ENCODE measurements around the gene OXER1. TPM values are rescaled to one million over a fixed set of nuclear protein-coding genes. Genes with fewer than 3 reads are reported as not detected.

Gene OXER1
- polyA plus RNA-seq, 1 donor (not counting 4 experiments of a cell fraction or from before 2014, with no cell fraction given), result not detected

DNA sequence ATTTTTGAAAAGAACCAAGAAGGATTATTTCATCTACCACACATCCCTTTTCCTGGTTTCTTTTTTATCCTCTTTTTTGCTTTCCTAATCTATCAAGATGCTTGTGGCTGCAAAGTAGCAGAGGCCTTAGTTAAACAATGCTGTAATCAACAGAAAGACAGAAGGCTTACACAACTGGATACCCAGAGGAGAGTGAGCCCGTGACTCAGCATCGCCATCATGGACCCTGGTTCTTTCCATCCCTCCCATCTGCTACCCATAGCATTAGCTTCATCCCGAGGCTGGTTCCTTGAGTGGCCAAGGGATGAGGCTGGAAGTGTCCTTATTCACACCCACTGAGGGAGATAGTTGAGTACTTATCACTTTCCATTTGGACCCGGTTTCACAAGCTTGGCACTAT lies 35.9 kb upstream of the OXER1 start:
- TF ChIP-seq, protein P1, sequence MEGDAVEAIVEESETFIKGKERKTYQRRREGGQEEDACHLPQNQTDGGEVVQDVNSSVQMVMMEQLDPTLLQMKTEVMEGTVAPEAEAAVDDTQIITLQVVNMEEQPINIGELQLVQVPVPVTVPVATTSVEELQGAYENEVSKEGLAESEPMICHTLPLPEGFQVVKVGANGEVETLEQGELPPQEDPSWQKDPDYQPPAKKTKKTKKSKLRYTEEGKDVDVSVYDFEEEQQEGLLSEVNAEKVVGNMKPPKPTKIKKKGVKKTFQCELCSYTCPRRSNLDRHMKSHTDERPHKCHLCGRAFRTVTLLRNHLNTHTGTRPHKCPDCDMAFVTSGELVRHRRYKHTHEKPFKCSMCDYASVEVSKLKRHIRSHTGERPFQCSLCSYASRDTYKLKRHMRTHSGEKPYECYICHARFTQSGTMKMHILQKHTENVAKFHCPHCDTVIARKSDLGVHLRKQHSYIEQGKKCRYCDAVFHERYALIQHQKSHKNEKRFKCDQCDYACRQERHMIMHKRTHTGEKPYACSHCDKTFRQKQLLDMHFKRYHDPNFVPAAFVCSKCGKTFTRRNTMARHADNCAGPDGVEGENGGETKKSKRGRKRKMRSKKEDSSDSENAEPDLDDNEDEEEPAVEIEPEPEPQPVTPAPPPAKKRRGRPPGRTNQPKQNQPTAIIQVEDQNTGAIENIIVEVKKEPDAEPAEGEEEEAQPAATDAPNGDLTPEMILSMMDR (optimal IDR thresholded peaks at IDR 0.05 in 1 of 3, IDR thresholded peaks at IDR 0.05 in 1 of 3, conservative IDR thresholded peaks at IDR 0.05 in 1 of 3; ENCODE audit: extremely low read depth in 1 of 3, insufficient read depth in 2 of 3, low read length in 3 of 3), result no peak
- TF ChIP-seq EZH2 (IDR thresholded peaks at IDR 0.05; ENCODE audit: low read length), result no peak
- H3K9me1 ChIP-seq (ENCODE audit: control insufficient read depth, extremely low read depth, insufficient read depth, low read length), result no peaks in the 10 kb centered on the region
- peaks cover 13% of the 10 kb centered on the region for H3K4me1 ChIP-seq (ENCODE audit: control insufficient read depth, extremely low read depth, insufficient read depth, low read length)
- H2AFZ ChIP-seq (ENCODE audit: control insufficient read depth, low read length), result no peak overlapping the region
- H3K4me3 ChIP-seq (ENCODE audit: control insufficient read depth in 2 of 3, extremely low read depth in 1 of 3, insufficient read depth in 2 of 3, low read depth in 1 of 3, low read length in 3 of 3), result no peak overlapping the region
- no peaks in the 10 kb centered on the region for H3K36me3 ChIP-seq (ENCODE audit: control insufficient read depth in 2 of 2, extremely low read depth in 1 of 2, insufficient read depth in 2 of 2, low read length in 2 of 2)
- H3K9ac ChIP-seq (ENCODE audit: control insufficient read depth, extremely low read depth, insufficient read depth, low read length), result no peak overlapping the region
- H3K4me2 ChIP-seq (ENCODE audit: control insufficient read depth, extremely low read depth, insufficient read depth, low read depth, low read length), result no peak overlapping the region
- dilution Hi-C loops (cut with MboI; ENCODE audit: extremely low pct_ligation_motif_present, low sequenced_read_pairs), result no loop called here
- no peak for DNase-seq (ENCODE audit: low read depth, low spot score)
- no peak overlapping the region for H3K27ac ChIP-seq (ENCODE audit: control insufficient read depth, insufficient read depth, low read length)
- H4K20me1 ChIP-seq (ENCODE audit: control insufficient read depth, extremely low read depth, insufficient read depth, low read length), result no peaks in the 10 kb centered on the region
- no peaks in the 10 kb centered on the region for H3K27me3 ChIP-seq (ENCODE audit: control insufficient read depth, extremely low read depth, insufficient read depth, low read length)
- no peaks in the 10 kb centered on the region for H3K79me2 ChIP-seq (ENCODE audit: control insufficient read depth, insufficient read depth, low read length)
- FAIRE-seq, result no peak
- no peaks in the 10 kb centered on the region for H3K9me3 ChIP-seq (ENCODE audit: control insufficient read depth, low read depth, low read length)

DNA sequence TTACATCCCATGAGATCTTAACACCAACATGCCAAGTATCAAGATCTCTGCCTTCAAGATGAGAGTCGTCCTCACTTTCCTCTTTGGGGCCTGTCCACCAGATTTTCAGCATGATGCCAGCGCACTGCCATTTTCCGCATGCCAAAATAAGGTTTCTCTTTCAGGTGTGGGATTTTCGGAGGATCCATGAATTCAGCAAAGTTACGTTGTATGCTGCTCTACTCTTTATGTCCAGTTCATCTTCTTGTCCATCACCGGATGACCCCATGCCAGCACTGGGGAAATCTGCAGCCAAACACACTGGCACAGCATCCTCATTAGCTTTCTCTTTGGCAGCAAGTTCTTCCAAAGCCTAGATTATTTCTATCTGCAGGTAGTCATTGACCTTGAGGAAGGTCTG lies 33.3 kb upstream of the OXER1 start:
- FAIRE-seq (no peak), DNase-seq (ENCODE audit: low read depth, low spot score) (no peak)
- Histone ChIP-seq H3K79me2 (ENCODE audit: control insufficient read depth, insufficient read depth, low read length) (no peaks in the 10 kb centered on the region), H3K9me3 (ENCODE audit: control insufficient read depth, low read depth, low read length) (no peaks in the 10 kb centered on the region), H3K36me3 (ENCODE audit: control insufficient read depth in 2 of 2, extremely low read depth in 1 of 2, insufficient read depth in 2 of 2, low read length in 2 of 2) (no peaks in the 10 kb centered on the region), H3K4me3 (ENCODE audit: control insufficient read depth in 2 of 3, extremely low read depth in 1 of 3, insufficient read depth in 2 of 3, low read depth in 1 of 3, low read length in 3 of 3) (no peak overlapping the region), H4K20me1 (ENCODE audit: control insufficient read depth, extremely low read depth, insufficient read depth, low read length) (no peaks in the 10 kb centered on the region), H3K4me2 (ENCODE audit: control insufficient read depth, extremely low read depth, insufficient read depth, low read depth, low read length) (no peak overlapping the region), H3K4me1 (ENCODE audit: control insufficient read depth, extremely low read depth, insufficient read depth, low read length) (peaks cover 13% of the 10 kb centered on the region), H3K9me1 (ENCODE audit: control insufficient read depth, extremely low read depth, insufficient read depth, low read length) (no peaks in the 10 kb centered on the region), H2AFZ (ENCODE audit: control insufficient read depth, low read length) (no peak overlapping the region), H3K27ac (ENCODE audit: control insufficient read depth, insufficient read depth, low read length) (no peak overlapping the region), H3K9ac (ENCODE audit: control insufficient read depth, extremely low read depth, insufficient read depth, low read length) (no peak overlapping the region), H3K27me3 (ENCODE audit: control insufficient read depth, extremely low read depth, insufficient read depth, low read length) (peaks cover 11% of the 10 kb centered on the region)
- no peak for TF ChIP-seq EZH2 (IDR thresholded peaks at IDR 0.05; ENCODE audit: low read length)
- TF ChIP-seq, protein P1 (optimal IDR thresholded peaks at IDR 0.05 in 1 of 3, IDR thresholded peaks at IDR 0.05 in 1 of 3, conservative IDR thresholded peaks at IDR 0.05 in 1 of 3; ENCODE audit: extremely low read depth in 1 of 3, insufficient read depth in 2 of 3, low read length in 3 of 3), result no peak
- dilution Hi-C loops (cut with MboI; ENCODE audit: extremely low pct_ligation_motif_present, low sequenced_read_pairs), result no loop called here
